ENCODE measurements around the gene OXT.

- no peak for TF ChIP-seq CTCF (IDR thresholded peaks at IDR 0.05)
- TF ChIP-seq POLR2A (IDR thresholded peaks at IDR 0.05), result no peak
Measured at GRCh38 chr20:3100480-3100879, 29.1 kb downstream of the OXT start.

Data from lower leg skin (tissue), 3 donors.